Neutrophil (primary cell): ENCODE data around the gene PAH.

Source experiments
- H3K27ac ChIP-seq: fragments of 200-600 bp; sonication (generic); 2 replicates; pipeline ENCODE4 v1.5.1; 2016; ENCODE audit warnings: mild to moderate bottlenecking, moderate library complexity
- H3K27me3 ChIP-seq: fragments of 200-600 bp; sonication (generic); 2 replicates; pipeline ENCODE4 v1.6.0; 2016; ENCODE audit warnings: mild to moderate bottlenecking
- H3K36me3 ChIP-seq: fragments of 200-600 bp; sonication (generic); 2 replicates; pipeline ENCODE4 v1.5.1; 2017
- H3K4me1 ChIP-seq, 2 experiments: fragments of 200-600 bp in 1 of 2; sonication (generic) in 1 of 2; 1 replicate in 1 of 2; 2 replicates in 1 of 2; pipeline versions ENCODE4 v1.5.1 to v1.6.1; 2013 to 2016; ENCODE audit warnings: low read depth in 1 of 2, low read length in 1 of 2, mild to moderate bottlenecking in 1 of 2, moderate library complexity in 1 of 2; ENCODE audit not compliant: control insufficient read depth in 1 of 2, insufficient read depth in 1 of 2
- H3K4me3 ChIP-seq, 2 experiments: fragments of 200-600 bp in 1 of 2; sonication (generic) in 1 of 2; 1 replicate in 1 of 2; 2 replicates in 1 of 2; pipeline ENCODE4 v1.5.1; 2013 to 2016; ENCODE audit warnings: low read depth in 1 of 2, low read length in 1 of 2, mild to moderate bottlenecking in 1 of 2, moderate library complexity in 1 of 2
- H3K9me3 ChIP-seq: fragments of 200-600 bp; sonication (generic); 2 replicates; pipeline ENCODE4 v1.5.1; 2016
- CTCF ChIP-seq: fragments of 200-600 bp; sonication (generic); IDR thresholded peaks from 2 replicates; pipeline ENCODE4 v1.5.1; 2016; ENCODE audit warnings: antibody characterized with exemption

PAH gene

DNA sequence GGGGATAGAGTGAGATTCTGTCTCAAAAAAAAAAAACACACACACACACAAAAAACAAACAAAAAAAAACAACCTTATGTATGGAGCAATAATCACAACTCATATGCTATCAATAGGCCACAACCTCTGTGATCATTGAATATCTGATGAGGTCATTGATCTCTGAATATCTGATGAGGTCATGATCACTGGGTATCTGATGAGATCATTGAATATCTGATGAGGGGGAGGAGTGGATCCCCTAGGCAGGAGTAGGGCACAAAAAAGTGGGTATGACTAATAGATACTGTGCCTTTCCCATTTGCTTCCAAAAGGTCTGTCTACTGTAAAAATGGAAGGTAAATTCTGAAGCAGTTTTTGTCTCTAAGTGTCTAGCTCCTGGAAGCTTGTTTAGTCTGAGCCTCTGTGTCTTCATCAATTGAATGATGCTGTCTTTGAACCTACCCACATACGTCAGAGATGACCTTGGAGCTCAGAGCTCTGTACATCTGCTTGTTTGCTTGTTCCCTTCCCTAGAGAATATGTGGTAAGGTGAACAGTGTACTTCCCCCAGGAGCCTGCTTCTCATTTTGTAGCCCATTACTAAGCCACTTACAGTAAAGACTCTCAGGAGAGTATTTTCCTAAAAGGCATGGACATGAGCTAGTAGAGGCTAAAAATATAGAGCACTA lies 13.6 kb downstream of the PAH start:
- Histone ChIP-seq H3K36me3 (no peaks in the 10 kb centered on the region), H3K27ac (no peak overlapping the region), H3K9me3 (no peaks in the 10 kb centered on the region), H3K4me1 (no peaks in the 10 kb centered on the region), H3K4me3 (no peak overlapping the region), H3K27me3 (no peaks in the 10 kb centered on the region)
- no peak for TF ChIP-seq CTCF

GRCh38 chr12:102902093-102902492 lies 15.0 kb downstream of the PAH start:
- H3K9me3 ChIP-seq: no peaks in the 10 kb centered on the region
- no peak overlapping the region for H3K27ac ChIP-seq
- TF ChIP-seq CTCF: no peak
- no peak overlapping the region for H3K4me3 ChIP-seq
- no peaks in the 10 kb centered on the region for H3K27me3 ChIP-seq
- no peaks in the 10 kb centered on the region for H3K4me1 ChIP-seq
- no peaks in the 10 kb centered on the region for H3K36me3 ChIP-seq

- Histone ChIP-seq H3K27ac (no peak overlapping the region), H3K9me3 (no peaks in the 10 kb centered on the region), H3K27me3 (no peaks in the 10 kb centered on the region), H3K4me3 (no peak overlapping the region), H3K36me3 (no peaks in the 10 kb centered on the region), H3K4me1 (no peaks in the 10 kb centered on the region)
- TF ChIP-seq CTCF: no peak
Measured at GRCh38 chr12:102900389-102900788, 16.7 kb downstream of the PAH start.

DNA sequence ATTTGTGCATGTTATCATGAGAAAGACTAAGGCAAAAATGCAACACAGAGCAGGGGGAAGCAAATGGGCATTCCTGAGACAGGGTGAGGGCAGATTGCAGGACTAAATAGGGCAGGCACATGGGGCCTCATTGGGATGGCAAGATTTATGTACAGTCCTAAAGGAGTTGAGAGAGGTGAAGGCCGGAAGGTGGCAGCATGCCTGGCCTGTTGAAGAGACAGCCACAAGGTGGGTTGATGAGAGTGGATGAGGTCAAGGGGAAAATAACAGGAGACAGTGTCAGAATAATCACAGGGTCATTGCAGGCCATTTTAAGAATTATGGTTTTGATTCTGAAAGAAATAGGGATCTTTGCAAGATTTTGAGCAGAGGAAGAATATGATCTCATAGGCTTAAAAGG lies 21.0 kb downstream of the PAH start:
- TF ChIP-seq CTCF: no peak
- H3K4me1 ChIP-seq: no peaks in the 10 kb centered on the region
- no peaks in the 10 kb centered on the region for H3K36me3 ChIP-seq
- no peak overlapping the region for H3K4me3 ChIP-seq
- no peaks in the 10 kb centered on the region for H3K9me3 ChIP-seq
- H3K27ac ChIP-seq: no peak overlapping the region
- no peaks in the 10 kb centered on the region for H3K27me3 ChIP-seq

DNA sequence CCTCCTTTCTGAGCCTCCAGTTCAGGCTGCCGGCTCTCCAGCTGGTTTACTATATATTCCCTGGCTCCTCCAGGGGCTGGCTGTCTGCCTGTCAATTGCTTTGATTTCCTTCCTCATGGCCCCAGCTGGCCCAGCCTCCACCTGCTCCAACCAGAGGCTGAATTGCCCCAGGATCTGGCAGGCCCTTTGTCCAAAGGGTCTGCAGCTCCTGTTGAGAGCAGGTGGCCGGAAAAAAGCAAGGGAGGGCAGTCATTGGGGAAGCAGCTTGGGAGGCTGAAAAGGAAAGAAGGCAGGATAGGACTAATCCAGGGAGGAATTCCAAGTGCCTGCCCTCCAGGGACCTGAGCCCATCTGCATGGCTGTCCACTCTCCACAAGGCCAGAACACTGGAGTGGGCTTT lies 25.3 kb downstream of the PAH start:
- H3K36me3 ChIP-seq: no peaks in the 10 kb centered on the region
- no peak overlapping the region for H3K27ac ChIP-seq
- no peaks in the 10 kb centered on the region for H3K4me1 ChIP-seq
- H3K27me3 ChIP-seq: no peaks in the 10 kb centered on the region
- TF ChIP-seq CTCF: no peak
- no peaks in the 10 kb centered on the region for H3K9me3 ChIP-seq
- no peak overlapping the region for H3K4me3 ChIP-seq
